Measurements from ENCODE around the gene RASAL2. TPM values are rescaled to one million over a fixed set of nuclear protein-coding genes. Genes with fewer than 3 reads are reported as not detected.

The RASAL2 gene
- total and polyA plus RNA-seq, 2 of the 13 experiments (the other 11 are each of a cell fraction or from before 2014, with no cell fraction given), result 5.4 to 5.9 TPM

GRCh38 chr1:178093951-178094738 is at the start of gene RASAL2 (continued):
- TF ChIP-seq PAWR (CRISPR knock-in tag; IDR thresholded peaks at IDR 0.05; ENCODE audit: borderline replicate concordance), result no peak
- no peak for TF ChIP-seq ZNF382 (CRISPR knock-in tag; IDR thresholded peaks at IDR 0.05; ENCODE audit: borderline replicate concordance)
- TF ChIP-seq EZH2 (conservative IDR thresholded peaks at IDR 0.05; ENCODE audit: low read depth, low read length), result no peak
- no peak for TF ChIP-seq CHD2 (IDR thresholded peaks at IDR 0.05; ENCODE audit: low read depth, low read length)
- peak; percentile 39; the same call in 1 of the 2 replicates for TF ChIP-seq E2F1 (CRISPR knock-in tag; IDR thresholded peaks at IDR 0.05)
- no peak; the same call in 1 of the 2 replicates for TF ChIP-seq ZNF740 (CRISPR knock-in tag; IDR thresholded peaks at IDR 0.05)
- TF ChIP-seq PRMT3 (CRISPR knock-in tag; IDR thresholded peaks at IDR 0.05; ENCODE audit: borderline replicate concordance, low read depth), result no peak
- TF ChIP-seq ZNF296 (CRISPR knock-in tag; conservative IDR thresholded peaks at IDR 0.05), result no peak; the same call in 1 of the 2 replicates
- TF ChIP-seq CAMTA2 (CRISPR knock-in tag; IDR thresholded peaks at IDR 0.05; ENCODE audit: borderline replicate concordance), result no peak
- TF ChIP-seq SP5 (CRISPR knock-in tag; IDR thresholded peaks at IDR 0.05; ENCODE audit: borderline replicate concordance, low read depth), result no peak
- TF ChIP-seq ATAD3A (CRISPR knock-in tag; IDR thresholded peaks at IDR 0.05), result no peak
- no peak for TF ChIP-seq CENPX (CRISPR knock-in tag; IDR thresholded peaks at IDR 0.05)
- peak; percentile 74 for TF ChIP-seq ZNF687 (CRISPR knock-in tag; IDR thresholded peaks at IDR 0.05)
- TF ChIP-seq FOXC1 (CRISPR knock-in tag; IDR thresholded peaks at IDR 0.05; ENCODE audit: borderline replicate concordance), result no peak
- no peak for TF ChIP-seq SRF (IDR thresholded peaks at IDR 0.05; ENCODE audit: low read depth, low read length)
- no peak for TF ChIP-seq ZSCAN30 (CRISPR knock-in tag; IDR thresholded peaks at IDR 0.05)
- no peak for TF ChIP-seq ZNF7 (CRISPR knock-in tag; IDR thresholded peaks at IDR 0.05)
- no peak for TF ChIP-seq ZNF281 (CRISPR knock-in tag; IDR thresholded peaks at IDR 0.05; ENCODE audit: borderline replicate concordance)
- 0 out of 2 replicates have a peak, but pooled peaks have one; percentile 27 for TF ChIP-seq ZZZ3 (CRISPR knock-in tag; IDR thresholded peaks at IDR 0.05; ENCODE audit: borderline replicate concordance)
- TF ChIP-seq ZNF781 (CRISPR knock-in tag; IDR thresholded peaks at IDR 0.05; ENCODE audit: borderline replicate concordance, not compliant biosample characterization), result peak; percentile 34
- peak; percentile 47 for TF ChIP-seq PHF8 (CRISPR knock-in tag; IDR thresholded peaks at IDR 0.05)

Data from HepG2 (cell line).